OCI-LY3 (cell line): Measurements from ENCODE around the gene HUNK.

ENCODE experiments used
- CTCF ChIP-seq: fragments of 200-600, 300-600 bp; sonication (generic); IDR thresholded peaks from 2 replicates; pipeline ENCODE4 v1.5.1; 2014; ENCODE audit warnings: antibody characterized with exemption, low read length, low read depth
- EZH2phosphoT487 ChIP-seq: fragments of 200-600 bp; shearing (Covaris generic); IDR thresholded peaks from 2 replicates; pipeline ENCODE4 v1.6.1; 2018; ENCODE audit warnings: antibody characterized with exemption, mixed run types, low read depth

DNA sequence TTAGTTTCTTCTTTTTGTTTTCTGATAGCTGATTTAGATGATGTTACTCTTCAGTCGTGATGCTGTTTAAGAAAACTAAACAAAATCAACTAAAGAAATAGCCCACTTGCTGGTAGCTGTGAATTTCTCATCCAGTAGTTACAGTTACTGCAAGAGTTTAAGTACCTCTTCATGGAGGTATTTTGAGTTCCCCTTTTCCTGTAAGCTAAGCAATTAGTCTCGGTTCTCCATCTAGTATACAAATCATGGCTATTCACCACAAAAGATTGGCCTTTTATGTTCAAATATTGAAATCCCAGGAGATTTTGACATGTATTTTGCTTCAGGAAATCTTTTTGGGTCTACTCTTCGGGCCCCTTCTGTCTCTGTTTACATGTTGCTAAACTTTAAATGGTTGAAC, 31.1 kb downstream of the HUNK start:
- TF ChIP-seq CTCF (no peak), EZH2phosphoT487 (no peak)
